Measurements from ENCODE around the gene ARMC8. TPM values are rescaled to one million over a fixed set of nuclear protein-coding genes. Genes with fewer than 3 reads are reported as not detected.

The ARMC8 gene
- total and polyA plus RNA-seq, 2 of the 8 experiments (the other 6 are each of a cell fraction or from before 2014, with no cell fraction given): 47.3 to 58.5 TPM

DNA sequence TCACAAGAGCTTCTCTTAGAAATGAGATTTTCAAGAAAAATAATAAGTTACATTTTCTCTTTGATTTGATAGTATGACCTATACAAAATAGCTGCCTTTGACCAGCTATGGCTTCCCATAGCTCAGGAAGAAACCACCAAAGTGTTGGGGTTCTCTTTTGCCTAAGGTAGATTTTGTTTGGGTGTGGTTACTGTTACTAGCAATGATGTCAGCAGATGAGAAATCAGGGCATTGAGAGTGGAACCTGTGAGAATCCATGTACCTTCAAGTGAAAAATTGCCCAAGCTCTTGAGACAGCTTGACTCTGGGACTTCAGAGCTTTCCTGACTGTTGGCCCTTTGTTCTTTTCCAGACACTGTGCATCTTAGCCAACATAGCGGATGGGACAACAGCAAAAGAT lies 97.0 kb downstream of the ARMC8 start:
- no peak overlapping the region for H3K23ac ChIP-seq (ENCODE audit: insufficient read length)
- 93% methylated on average over 1 of the region's 1 CpG; no CpG with 5 or more reads in 1 of the 2 experiments for WGBS, 2 experiments (ENCODE audit: extremely low coverage in 1 of 2, insufficient coverage in 1 of 2, insufficient read length in 1 of 2, insufficient replicate concordance in 2 of 2, low coverage in 1 of 2, low lambda C conversion rate in 2 of 2, missing lambda C conversion rate in 1 of 2)
- H2AK5ac ChIP-seq (ENCODE audit: low read depth, low read length): no peak overlapping the region
- DNase-seq (ENCODE audit: low read depth in 1 of 2, low spot score in 2 of 2) (no peak), FAIRE-seq (no peak)
- no peak overlapping the region for H2BK5ac ChIP-seq (ENCODE audit: low read depth, low read length)
- no peak overlapping the region for H2BK120ac ChIP-seq (replicated peaks; ENCODE audit: low read depth, low read length)
- ChIA-PET CTCF (ENCODE audit: partially characterized antibody) (interaction anchor here (0.6 to 3.0 kb wide), 14 partner anchors 8 to 656 kb away, joined by 3 to 12 read pairs (median 4); partner anchors contain the start of gene DBR1), POLR2A (ENCODE audit: partially characterized antibody) (interaction anchor here (1.0 to 3.5 kb wide), 2 partner anchors 14 to 101 kb away, joined by 3 to 13 read pairs; no protein-coding TSS in a partner anchor)
- no peak overlapping the region for H2AFZ ChIP-seq (ENCODE audit: low read length)
- H4K8ac ChIP-seq (ENCODE audit: extremely low read depth, insufficient read depth, low read length): no peak overlapping the region
- no peak overlapping the region for H3K14ac ChIP-seq (ENCODE audit: insufficient read length)
- 0 out of 7 replicates have a peak, but pooled peaks cover 0 to 2% (median 0%) of the 10 kb centered on the region in 4 experiments for H3K4me1 ChIP-seq (replicated peaks in 1 of 4; ENCODE audit: control insufficient read depth in 3 of 4, insufficient read depth in 4 of 4, low read length in 3 of 4)
- H3K27ac ChIP-seq (ENCODE audit: low read depth, low read length): no peak overlapping the region
- no peaks in the 10 kb centered on the region for H3K27me3 ChIP-seq (replicated peaks in 1 of 4; ENCODE audit: control insufficient read depth in 3 of 4, extremely low read depth in 1 of 4, insufficient read depth in 3 of 4, low read length in 3 of 4)
- H2BK12ac ChIP-seq (ENCODE audit: low read depth, low read length): no peak overlapping the region
- no peak overlapping the region for H2BK15ac ChIP-seq (ENCODE audit: low read length)
- no peaks in the 10 kb centered on the region for H3K79me2 ChIP-seq (ENCODE audit: control insufficient read depth in 1 of 2, insufficient read depth in 2 of 2, low read length in 2 of 2)
- H3K56ac ChIP-seq (replicated peaks; ENCODE audit: insufficient read length, low read depth, low read length): no peak overlapping the region
- H3K23me2 ChIP-seq (ENCODE audit: low read depth, low read length): no peaks in the 10 kb centered on the region
- H3K36me3 ChIP-seq (ENCODE audit: control insufficient read depth in 2 of 4, insufficient read depth in 4 of 4, low read length in 3 of 4): peaks cover 2 to 36% (median 8%) of the 10 kb centered on the region in 4 experiments; a peak in 5 of 8 replicates
- H2BK20ac ChIP-seq (ENCODE audit: low read length): no peak overlapping the region
- H3K4me3 ChIP-seq (ENCODE audit: extremely low read depth in 1 of 4, insufficient read depth in 2 of 4, low read depth in 3 of 4, low read length in 4 of 4): no peak overlapping the region
- no peak overlapping the region for H3K4ac ChIP-seq (replicated peaks; ENCODE audit: insufficient read length, low read depth, low read length)
- H3K9me3 ChIP-seq (ENCODE audit: insufficient read depth in 2 of 2, low read depth in 1 of 2, low read length in 1 of 2): no peaks in the 10 kb centered on the region
- no peak overlapping the region for H3K4me2 ChIP-seq (ENCODE audit: insufficient read depth in 1 of 2, low read depth in 2 of 2, low read length in 2 of 2)
- no peak overlapping the region for H4K5ac ChIP-seq (ENCODE audit: insufficient read length, low read depth, low read length)
- no peak overlapping the region for H4K91ac ChIP-seq (replicated peaks; ENCODE audit: insufficient read length, low read length)
- H3K18ac ChIP-seq (ENCODE audit: extremely low read depth, low read length): no peak overlapping the region
- no peaks in the 10 kb centered on the region for H3K79me1 ChIP-seq (ENCODE audit: low read depth, low read length)
- no peaks in the 10 kb centered on the region for H4K20me1 ChIP-seq (replicated peaks in 1 of 2; ENCODE audit: control insufficient read depth in 1 of 2, insufficient read depth in 2 of 2, low read length in 2 of 2)
- H3K9ac ChIP-seq (replicated peaks in 1 of 4; ENCODE audit: extremely low read depth in 1 of 4, low read depth in 3 of 4, low read length in 3 of 4): no peak overlapping the region
- no peak for TF ChIP-seq NRF1 (IDR thresholded peaks at IDR 0.05; ENCODE audit: low read depth, low read length)
- TF ChIP-seq YY1 (IDR thresholded peaks at IDR 0.05; ENCODE audit: low read depth, low read length): no peak
- no peak for TF ChIP-seq EGR1 (IDR thresholded peaks at IDR 0.05; ENCODE audit: borderline replicate concordance, low read depth, low read length)
- TF ChIP-seq JUN (IDR thresholded peaks at IDR 0.05; ENCODE audit: low read depth, low read length): no peak
- TF ChIP-seq CBX8 (IDR thresholded peaks at IDR 0.05; ENCODE audit: borderline replicate concordance, low read depth, low read length): no peak
- TF ChIP-seq KDM1A (IDR thresholded peaks at IDR 0.05; ENCODE audit: borderline replicate concordance, low read length): no peak
- TF ChIP-seq CREB1 (IDR thresholded peaks at IDR 0.05): no peak
- TF ChIP-seq TEAD4 (IDR thresholded peaks at IDR 0.05; ENCODE audit: low read depth, low read length): no peak
- no peak for TF ChIP-seq ASH2L (IDR thresholded peaks at IDR 0.05; ENCODE audit: low read length)
- no peak for TF ChIP-seq BCL11A (IDR thresholded peaks at IDR 0.05; ENCODE audit: low read depth in 2 of 2, low read length in 2 of 2)
- no peak for TF ChIP-seq ZNF274 (IDR thresholded peaks at IDR 0.05; ENCODE audit: borderline replicate concordance, extremely low read depth, low read length)
- TF ChIP-seq SIN3A (conservative IDR thresholded peaks at IDR 0.05 in 1 of 2, IDR thresholded peaks at IDR 0.05 in 1 of 2; ENCODE audit: low read depth in 1 of 2, low read length in 2 of 2): no peak
- TF ChIP-seq CHD2 (IDR thresholded peaks at IDR 0.05; ENCODE audit: low read length): no peak
- TF ChIP-seq NANOG (IDR thresholded peaks at IDR 0.05; ENCODE audit: insufficient read depth, low read depth, low read length, poor library complexity, severe bottlenecking): no peak

Measured in H1 (cell line).